Fibroblast of skin of right quadriceps (primary cell): ENCODE measurements around the gene ZC3H18.
A peak's percentile ranks its signal among the peaks of the same experiment; 100 is the strongest.

Experiments used
- DNase-seq: peaks from one replicate; pipeline ENCODE4 v3.0.0-alpha.2; 2013

The ZC3H18 gene

DNA sequence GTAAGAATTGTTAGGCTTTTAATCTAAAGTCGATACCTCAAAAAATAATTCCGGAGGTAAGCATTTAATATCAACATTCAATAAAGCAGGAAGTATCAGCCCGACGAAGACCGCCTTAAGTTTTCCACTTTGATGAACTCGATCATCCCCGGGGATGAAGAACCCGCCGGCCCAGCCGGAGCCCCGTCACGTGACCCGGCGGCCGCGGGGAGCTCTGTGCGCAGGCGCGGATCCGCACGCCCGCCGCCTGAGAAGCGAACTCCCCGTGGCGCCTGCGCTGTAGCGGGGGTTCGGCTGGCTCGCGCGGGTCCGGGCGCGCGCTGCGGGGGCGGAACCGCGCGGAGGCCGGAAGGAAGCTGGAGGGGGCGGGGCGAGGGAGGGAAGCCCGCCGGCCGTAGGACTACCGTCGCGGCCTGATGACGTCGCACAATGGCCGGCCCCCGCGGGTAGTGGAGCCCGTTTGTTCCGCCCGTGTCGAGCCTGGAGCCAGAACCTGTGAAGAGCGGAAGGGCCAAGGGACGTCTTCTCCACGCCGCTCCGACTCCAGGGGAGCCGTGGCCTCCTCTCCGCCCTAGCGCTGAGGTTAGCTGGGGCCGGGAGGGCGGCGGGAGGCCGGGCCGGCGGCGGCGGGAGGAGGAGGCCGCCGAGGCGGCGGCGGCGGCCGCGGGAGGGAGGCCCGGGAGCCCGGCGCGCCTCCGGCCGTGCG, at the start of gene ZC3H18:
TSS of gene ZC3H18 (plus strand) at position 419 of the 706 bp plus-strand sequence. CDS start 6,721 bp downstream, outside the sequence.
- peak; percentile 96 for DNase-seq

DNA sequence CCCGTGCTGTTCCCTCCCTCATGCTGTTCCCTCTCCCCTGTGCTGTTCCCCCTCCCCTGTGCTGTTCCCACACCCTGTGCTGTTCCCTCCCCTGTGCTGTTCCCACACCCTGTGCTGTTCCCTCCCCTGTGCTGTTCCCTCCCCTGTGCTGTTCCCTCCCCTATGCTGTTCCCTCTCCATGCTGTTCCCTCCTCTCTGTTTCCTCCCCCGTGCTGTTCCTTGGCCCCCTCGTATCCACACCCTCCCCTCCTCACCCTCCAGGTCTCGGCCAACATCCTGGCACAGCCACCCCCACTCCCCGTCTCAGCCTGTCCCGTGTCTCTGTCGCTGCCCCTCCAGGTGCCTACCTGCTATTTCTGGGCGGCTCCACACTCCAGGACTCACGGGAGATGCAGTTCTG, 48.5 kb upstream of the ZC3H18 start:
- DNase-seq: no peak

DNA sequence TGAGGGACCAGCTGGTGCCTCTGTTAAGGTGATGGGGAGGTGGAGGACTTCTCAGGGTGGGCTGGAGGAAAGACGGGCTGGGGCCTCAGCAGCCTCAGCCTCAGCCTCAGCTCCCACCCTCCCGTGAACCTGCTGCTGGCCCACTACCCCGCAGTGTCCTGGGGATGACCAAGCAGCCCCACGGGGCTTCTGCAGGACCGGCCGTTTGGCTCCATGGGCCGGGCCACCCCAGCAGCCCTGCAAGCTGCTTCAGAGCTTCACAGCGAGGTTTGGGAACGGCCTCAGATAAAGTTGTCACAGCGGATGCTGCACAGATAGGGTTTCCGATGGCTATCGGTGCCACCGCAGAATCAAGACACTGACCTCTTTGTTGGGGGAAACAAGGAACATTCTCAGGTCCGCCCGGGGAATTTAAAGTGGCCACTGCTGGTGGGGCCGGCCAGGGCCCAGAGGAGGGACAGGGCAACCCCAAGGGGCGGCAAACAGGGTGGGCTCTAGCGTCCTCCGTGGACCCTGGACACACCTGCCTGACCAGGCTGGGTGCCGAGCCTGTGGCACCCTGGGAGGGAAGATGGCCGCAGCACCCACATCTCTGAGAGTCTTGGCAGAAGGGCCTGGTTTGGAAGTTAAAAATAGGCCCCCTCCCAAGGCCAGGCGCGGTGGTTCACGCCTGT, 47.8 kb upstream of the ZC3H18 start:
- no peak for DNase-seq

GRCh38 chr16:88523309-88524161, 46.7 kb upstream of the ZC3H18 start:
- no peak for DNase-seq

DNA sequence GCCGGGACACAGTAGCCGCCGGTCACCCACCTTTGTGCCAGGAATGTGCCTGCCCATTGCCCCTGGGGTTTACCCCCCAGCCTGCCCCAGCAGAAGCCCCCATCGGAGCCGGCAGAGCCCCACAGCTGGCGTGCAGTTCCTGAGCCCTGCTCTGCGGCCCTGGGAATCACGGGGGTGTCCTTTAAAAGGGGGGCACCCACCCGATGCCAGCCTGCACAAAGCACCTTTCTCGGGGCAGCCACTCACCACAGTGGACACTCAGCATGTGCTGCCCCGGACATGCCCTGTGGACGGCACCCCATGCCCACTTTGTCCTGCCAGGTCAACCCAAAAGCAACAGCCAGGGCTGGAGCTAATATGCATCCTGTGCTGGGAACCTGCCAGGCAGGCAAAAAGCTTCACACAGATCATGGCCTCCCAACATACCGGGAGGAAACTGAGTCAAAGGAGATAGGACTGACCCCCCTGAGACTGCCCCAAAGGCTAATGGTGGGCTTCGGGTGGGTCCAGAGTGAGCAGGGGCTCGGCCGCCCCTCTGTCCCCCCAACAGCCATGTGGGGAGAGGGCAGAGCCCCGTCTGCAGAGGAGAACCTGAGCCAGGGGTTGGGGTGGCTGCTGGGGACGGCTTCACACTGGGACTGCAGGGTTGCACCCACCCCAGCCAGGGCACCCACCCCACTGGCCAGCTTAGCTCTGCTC, 45.8 kb upstream of the ZC3H18 start:
- DNase-seq: no peak

- DNase-seq: no peak
Measured at GRCh38 chr16:88524973-88525662, 45.1 kb upstream of the ZC3H18 start.

- DNase-seq: no peak
Measured at GRCh38 chr16:88525663-88525990, 44.6 kb upstream of the ZC3H18 start.

GRCh38 chr16:88526008-88526905, 43.9 kb upstream of the ZC3H18 start:
- DNase-seq: no peak

- DNase-seq: no peak
Measured at GRCh38 chr16:88526906-88527185, 43.4 kb upstream of the ZC3H18 start.

GRCh38 chr16:88527186-88527936, 42.8 kb upstream of the ZC3H18 start:
- peak; percentile 42 for DNase-seq

DNA sequence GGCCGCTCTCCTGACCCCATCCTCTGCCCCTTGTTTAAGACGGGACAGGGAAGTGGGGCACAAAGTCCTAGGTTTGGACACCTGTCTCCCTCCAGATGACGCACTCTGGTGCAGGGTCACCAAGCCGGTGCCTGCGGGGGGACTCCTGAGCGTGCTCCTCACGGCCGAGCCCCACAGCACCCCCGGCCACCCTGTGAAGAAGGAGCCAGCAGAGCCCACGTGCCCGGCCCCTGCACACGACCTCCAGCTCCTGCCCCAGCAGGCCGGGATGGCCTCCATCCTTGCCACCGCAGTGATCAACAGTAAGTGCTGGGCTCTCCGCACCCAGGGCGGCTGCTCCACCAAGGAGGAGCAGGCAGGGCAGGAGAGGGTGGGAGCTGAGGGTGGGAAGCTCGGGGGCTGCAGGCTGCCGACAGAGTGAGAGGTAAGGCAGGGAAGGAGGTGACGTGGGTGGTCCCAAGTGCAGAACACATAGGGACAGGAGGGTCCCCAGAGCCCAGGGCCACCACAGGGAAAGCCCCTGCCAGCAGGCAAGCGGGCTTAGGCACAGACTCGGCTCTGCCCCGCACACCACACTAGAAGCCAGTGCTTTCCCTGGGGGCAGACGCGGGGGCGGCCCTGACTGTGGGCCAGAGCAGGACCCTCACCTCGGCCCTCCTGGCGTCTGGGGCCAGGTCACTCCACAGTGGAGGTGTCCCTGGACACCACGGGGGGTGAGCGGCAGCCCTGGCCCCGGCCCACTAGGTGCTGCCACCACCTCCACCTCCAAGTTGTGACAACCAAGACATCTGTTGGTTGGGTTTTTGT, 42.1 kb upstream of the ZC3H18 start:
- DNase-seq: no peak

DNA sequence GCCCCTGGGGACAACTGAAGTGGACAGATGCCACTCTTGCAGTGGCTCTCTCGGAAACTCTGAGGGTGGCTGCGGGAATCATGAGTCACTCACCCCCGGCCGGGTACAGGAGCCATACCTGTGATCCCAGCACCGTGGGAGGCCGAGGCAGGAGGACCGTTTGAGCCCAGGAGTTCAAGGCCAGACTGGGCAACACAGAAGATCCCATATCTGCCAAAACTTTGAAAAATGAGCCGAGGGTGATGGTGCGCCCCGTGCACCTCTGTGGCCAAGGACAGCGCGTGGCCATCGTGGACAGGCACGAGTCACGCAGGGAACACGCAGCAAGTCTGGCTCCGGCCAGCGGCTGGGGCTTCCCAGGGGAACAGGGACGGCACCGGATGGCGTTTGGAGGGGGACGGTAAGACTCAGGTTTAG, 41.3 kb upstream of the ZC3H18 start:
- no peak for DNase-seq

GRCh38 chr16:88529596-88529995, 40.6 kb upstream of the ZC3H18 start:
- no peak for DNase-seq

DNA sequence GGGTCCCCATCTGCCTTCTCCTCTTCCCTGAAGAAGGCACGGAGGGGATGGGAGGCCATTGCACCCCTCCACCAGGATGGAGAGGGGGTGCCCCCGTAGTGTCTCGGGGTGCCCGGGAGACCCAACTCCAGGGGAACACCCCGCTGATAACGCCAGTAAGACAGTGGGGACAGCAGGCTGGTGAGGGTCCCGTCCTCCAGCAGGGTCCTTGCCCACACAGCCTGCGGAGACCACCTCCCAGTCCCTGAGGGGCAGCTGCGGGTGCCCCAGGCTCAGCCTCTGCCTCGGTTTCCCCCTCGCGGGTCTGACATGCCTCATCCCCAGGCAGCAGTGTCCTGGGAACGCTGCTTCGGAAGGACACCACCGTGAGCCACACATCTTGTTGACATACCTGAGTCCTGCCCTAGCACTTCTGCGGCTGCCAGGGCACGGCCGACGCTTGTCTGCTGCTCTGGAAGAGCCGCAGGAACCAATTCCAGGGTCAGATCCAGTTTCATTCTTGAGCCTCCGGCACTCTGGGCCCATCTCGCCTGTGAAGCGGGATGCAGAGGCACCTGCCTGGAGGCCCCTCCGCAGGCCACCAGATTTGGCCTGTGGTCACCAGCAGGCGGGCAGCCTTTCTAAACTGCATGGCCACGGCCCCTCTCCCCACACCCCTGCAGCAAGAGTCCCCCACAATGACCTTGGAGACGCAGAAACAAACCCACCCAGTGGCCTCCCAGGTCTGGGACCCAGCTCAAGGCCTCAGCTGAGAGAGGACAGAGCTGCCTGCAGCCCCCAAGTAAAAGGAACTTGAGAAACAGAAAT, 39.9 kb upstream of the ZC3H18 start:
- DNase-seq: no peak

GRCh38 chr16:88530858-88531203, 39.4 kb upstream of the ZC3H18 start:
- no peak for DNase-seq

- DNase-seq: no peak
Measured at GRCh38 chr16:88531346-88531745, 38.9 kb upstream of the ZC3H18 start.

GRCh38 chr16:88531931-88532433, 38.2 kb upstream of the ZC3H18 start:
- DNase-seq: no peak

- DNase-seq: no peak
Measured at GRCh38 chr16:88532434-88533241, 37.6 kb upstream of the ZC3H18 start.
